HG03432 (cell line): ENCODE measurements around the gene HRH2.
"Not testable (repeated sequence)": the region's sequence is repeated elsewhere in the genome, so short reads cannot be mapped to it uniquely, and the experiment has no call there.

Experiments
- ATAC-seq: cut with Tn5 transposase; IDR thresholded peaks from one replicate; pipeline ENCODE4 v1.9.1; 2021; ENCODE audit warnings: mild to moderate bottlenecking, moderate library complexity; ENCODE audit not compliant: unreplicated experiment

Gene HRH2

DNA sequence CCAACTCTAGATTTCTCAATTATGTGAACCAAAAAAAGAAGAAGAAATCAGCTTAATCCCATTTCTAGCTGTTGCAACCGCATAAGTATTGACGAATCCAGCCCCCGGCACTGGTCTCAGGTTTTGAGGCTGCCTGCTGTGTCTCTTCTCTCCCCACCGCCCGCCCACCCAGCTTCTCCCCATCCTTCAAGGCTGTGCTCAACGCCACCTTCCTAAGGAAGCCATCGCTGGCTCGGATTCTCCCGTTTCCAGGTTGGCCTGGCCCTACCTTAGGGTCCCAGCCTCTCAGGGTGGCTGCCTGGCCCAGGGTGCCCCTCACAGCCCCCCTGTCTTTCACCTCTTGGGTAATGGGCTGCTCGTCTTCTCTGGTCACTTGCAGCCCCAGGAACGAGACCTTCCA lies 77.8 kb downstream of the HRH2 start:
- ATAC-seq = no peak

DNA sequence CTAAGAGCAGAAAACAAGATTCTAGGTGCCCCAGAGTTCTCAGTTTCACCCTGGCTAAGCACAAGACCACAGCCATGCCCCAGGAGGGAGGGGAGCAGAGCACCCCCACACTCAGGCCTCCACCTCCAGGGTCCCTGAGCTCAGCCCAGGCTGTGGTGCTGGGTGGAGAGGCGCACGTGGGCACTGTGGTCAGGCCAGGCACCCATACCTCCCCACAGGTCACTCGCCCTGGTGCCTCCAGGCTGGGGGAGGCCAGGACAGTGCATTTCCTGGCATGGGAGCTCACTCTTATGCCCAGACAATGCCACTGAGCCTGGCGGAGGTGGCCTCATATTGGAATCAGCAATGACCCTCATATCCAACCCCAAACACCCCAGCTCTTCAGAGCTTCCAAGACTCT lies 78.8 kb downstream of the HRH2 start:
- no peak for ATAC-seq

DNA sequence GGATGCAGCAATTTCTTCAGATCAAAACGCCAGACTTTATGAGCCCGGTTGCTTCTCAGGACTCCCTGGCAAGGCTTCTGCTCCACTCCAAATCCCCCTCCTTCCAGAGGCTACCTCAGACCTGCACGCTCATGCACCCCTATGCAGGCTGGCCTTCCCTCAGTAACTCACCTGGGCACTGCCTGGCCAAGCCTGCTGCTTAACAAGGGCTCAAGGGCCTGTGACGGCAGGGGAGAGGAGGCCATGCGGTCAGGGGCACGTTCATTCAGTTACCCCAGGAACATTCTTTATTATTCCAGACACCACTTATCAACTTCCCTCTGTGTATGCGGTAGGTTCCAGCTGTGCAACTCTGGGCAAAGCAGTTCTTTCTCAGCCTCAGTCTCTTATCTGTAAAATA lies 79.6 kb downstream of the HRH2 start:
- ATAC-seq = no peak

DNA sequence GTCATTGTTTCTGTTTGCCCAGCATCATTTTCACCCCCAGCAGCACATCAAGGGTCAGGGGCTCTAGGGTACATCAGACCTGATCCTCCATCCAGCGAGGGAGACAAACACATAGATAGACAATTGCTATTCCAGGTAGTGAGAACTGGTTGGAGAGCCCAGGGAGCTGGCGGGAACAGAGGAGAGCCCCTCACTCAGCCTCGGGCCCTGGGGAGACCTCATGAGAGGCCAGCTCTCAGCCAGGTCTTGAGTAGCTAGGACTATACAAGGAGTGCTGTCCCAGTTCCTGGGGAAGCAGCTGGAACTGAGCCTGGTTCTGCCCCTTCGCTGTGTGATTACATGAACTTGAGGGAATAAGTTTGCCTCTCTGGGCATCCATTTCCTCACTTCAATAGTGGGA lies 80.3 kb downstream of the HRH2 start:
- no peak for ATAC-seq

DNA sequence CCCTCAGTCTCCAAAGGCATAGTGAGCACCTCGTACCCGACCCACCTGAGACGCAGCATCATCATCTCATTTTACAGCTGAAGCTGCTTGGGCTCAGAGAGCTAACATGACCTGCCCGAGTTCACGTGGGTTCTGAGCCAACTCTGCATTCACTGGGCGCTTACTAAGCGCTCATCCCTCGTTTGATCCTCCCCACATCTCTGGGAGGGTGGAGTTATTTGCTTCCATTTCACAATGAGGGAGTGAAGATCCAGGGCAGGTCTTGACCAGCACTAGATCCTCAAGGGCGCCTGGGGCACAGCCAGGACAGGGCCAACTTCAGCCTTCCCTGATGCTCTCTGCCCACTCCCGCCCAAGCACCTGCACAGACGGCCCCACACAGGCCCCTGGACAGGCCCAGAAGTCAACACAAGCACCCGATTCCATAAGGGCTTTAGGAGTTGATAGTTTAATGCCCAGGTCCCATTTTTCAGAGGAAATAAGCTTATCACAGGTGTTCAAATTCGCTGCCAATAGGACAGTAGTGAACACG lies 80.8 kb downstream of the HRH2 start:
- no peak for ATAC-seq

DNA sequence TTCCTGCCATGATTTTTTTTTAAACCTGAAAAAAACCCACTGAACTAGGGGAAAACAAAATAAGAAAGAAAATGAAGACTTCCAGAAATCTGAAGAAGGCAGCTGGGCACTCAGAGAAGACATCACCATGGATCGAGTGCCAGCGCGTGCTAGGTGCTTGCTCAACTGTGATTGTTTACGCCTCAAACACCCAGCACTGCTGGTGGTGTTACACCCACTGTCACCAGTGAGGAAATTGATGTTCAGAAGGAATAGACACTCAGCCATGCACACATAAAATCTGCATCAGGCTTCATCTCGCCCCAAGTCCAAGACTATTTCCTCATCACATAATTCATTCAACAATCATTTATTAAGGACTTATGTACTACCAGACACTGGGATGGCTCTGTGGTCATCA lies 82.1 kb downstream of the HRH2 start:
- no peak for ATAC-seq

DNA sequence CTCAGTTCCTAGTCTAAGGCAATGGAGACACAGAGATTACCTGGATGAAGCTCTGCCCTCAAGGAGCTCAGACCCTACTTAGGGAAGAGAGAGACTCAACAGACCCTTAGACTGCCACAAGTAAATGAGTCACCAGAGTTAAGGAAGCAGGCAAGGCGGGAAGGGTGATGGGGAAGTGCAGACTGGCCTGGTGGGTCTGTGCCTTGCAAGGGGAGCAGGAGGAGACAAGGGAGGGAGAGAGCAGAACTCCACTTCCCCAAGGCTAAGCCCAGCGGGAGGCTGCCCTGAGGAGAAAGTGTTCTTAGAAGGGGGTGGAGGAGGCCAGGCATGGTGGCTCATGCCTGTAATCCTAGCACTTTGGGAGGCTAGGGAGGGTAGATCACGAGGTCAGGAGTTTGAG lies 83.7 kb downstream of the HRH2 start:
- ATAC-seq = no peak

DNA sequence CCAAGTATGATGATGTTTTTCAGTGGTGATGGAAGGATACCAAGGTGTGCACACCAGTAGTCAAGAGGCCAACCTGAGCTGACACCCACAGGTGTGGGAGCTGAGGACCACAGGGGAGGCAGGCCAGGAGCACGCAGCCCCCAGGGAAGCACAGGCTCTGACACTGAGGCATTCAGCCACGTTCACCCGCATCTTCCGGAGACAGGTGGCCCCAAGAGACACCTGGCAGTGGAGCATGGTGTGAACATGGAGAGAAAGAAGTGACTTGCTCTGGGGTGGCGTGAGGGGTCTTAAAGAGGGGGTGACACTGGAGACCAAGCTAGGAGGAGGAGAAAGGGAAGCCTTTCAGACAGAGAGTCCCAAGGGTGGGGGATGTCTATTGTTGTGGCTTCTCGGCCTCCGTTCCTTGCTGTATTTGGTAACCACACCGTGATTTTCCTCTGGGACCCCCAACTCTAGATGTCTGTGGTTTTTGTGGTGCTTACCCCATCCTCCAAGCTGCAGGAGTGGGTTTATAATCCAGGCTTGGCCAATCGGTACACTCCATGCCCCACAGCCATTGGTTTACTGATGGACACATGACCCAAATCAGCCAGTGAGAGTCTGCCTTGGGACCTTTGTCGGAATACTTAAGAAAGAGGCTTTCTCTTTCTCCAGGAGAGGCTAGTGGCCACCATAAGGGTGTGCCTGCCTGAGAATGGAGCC lies 84.6 kb downstream of the HRH2 start:
- ATAC-seq = no peak

DNA sequence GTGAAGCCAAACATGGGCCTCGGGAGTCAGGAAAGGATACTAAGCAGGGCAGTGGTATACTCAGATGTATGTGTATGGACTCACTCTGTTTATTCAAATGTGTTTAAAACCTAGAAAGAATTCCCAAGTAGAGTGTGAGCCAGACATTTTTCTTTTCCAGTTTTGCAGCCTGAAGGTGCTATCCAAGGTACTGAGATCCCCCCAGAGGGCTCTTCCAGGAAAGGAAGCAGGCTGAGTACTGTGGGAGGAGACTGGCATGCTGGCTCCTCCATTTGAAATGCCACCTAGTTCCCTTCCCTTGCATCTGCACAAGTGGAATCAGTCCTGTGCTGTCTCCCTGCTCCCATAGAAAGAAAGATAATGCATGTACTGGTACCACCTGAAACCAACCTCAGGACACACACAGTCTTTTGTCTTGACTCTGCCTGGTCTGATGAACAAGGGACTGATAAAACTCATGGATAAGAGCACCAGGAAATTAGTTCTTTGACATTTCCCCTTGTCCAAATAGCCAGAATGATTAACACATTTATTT lies 85.9 kb downstream of the HRH2 start:
- ATAC-seq = no peak

DNA sequence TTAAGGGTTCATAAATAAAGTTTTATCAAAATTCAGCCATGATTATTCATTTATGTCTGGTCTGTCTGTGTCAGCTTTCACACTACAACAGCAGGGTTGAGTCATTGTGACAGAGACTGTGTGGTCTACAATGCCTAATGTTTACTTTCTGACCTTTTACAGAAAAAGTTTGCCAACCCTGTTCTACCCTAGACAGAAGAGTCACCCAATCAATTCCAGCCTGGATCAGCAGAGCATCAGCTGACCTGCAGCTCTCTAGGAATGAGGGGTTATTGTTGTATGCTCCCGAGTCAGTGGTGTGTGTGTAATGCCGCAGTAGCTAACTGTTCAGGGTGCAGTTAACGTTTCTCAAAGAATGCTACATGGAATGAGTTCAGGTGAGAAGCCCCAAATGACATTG lies 87.3 kb downstream of the HRH2 start:
- ATAC-seq = no peak

DNA sequence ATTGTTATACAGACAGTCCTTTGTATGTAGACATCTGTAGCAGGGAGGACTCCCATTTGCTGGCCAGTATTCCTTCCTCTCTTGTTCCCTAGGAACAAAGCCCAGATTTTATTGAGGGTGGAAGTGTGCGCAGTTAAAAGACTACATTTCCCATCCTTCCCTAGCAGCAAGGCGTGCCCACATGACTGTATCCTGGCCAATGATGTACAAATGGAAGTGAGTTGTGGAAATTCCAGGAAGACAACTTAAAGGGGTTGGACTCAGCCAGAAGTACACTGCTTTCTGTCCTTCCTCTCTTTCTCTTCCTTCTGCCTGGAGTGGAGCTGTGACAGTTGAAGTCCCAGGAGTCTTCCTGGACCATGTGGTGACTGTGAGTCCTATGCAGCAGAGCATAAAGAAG lies 89.0 kb downstream of the HRH2 start:
- no peak for ATAC-seq

DNA sequence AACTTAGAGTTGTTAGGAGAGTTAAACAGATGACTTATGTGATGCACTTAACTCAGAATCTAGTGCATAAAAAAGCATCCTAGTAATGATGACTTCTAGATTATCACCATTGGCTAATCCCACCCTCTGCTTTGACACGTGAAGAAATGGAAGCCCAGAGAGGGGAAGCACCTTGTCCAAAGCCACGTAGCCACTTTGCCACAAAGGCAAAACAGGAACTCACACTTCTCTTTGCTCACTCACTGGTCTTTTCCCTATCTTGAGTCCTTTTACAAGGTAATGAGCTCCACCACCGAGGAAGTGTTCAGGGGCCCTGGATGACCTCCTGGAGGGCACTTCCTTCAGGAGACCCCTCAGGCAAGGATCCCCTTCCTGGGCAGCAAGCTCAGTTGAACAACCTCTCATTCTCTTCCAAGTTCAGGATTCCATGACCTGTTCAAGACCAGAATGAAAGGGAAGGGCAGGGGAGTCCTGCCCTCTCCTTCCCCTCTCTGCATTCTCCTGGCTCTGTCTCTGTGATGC lies 89.7 kb downstream of the HRH2 start:
- no peak for ATAC-seq

DNA sequence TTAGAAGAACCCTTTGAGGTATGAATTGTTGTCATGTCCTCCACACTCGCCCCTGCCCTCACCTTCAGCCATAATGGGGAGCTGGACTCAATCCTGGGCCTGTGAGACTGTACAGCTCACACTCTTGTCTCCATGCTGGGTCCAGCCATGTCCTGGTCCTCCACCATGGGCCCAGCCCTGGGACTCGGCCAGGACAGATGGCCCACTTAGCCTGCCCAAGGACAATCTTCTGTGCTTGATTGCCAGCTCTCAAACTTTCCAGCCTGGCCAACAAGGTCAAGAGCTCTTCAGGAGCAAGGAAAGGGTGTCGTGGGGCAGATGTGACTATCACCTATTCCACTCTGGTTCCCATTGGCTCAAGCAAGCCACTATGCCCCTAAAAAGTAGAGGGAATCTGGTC lies 90.8 kb downstream of the HRH2 start:
- no peak for ATAC-seq

DNA sequence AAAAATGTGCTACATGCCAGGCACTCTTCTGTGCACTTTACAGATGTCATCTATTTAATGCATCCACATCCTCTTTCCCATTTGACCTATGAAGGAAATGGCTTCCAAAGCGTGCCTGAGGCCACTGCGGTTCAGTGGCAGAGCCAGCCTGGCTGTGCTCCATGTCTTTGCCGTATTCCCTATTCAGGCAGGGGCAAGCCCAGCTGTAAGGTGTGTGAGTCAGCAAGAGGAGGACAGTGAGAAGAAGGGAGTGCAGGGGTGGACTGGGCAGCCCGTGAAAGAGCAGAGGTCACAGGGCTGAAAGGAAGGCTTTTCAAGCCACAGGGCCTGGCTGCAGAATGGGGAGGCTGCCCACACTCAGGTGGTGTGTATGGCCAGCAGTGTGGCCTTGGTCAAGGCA lies 91.7 kb downstream of the HRH2 start:
- no peak for ATAC-seq

DNA sequence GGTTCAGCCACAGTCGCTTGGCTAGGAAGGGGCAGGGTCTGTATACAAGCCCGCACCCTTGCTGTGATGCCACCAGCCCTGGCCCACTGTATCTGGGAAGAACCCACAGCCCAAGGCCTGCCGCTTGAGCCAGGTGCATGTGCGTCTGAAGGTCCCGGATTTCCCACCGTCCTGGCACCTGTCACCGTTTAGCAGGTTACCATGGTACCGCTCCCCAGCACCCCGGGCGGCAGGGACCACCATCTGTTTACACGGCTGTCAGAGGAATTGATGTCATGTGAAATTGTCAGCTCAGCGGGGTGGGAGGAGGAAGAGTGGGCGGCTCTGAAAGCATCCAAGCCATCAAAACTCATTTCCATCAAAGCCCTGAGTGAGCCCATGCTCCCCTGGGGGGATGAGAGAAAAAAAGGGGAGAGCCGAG lies 92.7 kb downstream of the HRH2 start:
- no peak for ATAC-seq

DNA sequence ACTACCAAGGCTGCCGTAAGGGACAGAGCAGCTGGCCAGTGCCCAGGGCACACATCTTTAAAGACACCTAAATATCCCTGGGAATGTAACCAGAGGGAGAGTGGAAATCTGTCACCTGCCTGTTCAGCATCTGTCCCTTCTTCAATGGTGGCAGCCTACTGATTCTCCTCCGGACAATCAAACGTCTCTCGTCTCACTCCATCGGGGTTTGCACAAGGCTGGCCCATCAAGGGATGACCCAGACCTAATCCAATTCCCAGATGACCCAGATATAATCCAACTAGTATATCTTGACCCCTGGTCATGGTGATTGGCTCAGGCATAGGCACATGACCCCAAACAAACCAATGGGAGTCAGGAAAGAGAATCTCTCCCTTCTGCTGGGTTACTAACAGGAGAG lies 93.5 kb downstream of the HRH2 start:
- ATAC-seq = no peak

DNA sequence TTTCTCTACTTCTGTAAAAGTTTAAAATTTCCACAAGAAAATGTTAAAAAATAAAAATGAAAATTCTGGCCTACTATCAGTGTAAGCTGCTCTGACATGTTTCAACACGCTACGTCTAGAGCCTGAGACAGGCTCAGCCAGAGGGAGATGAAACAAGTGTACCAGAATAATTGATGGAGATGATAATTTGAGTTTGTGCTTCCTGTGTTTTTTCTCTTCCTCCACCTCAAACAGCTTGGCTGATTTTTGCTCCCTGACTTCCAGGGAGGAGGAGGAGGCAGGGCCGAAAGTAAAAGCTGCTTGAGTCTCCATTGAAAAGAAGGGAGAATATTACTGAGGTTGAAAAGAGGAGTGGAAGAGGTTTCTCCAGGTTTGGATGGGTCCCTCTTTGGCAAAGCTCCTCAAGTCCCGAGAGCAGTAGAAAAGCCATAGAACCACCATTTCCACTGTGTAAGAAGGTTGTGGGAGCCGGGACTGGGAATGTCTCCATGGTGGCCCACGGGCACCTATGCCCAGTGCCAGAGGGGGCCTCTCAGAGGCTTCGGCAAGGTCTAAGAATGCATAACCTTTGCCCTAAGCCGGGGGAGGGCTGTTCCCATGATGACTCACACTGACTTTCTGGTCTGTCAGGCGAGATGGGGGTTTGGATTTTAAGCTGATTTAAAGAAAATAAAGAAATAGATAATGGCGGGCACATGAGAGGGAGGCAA lies 95.1 kb downstream of the HRH2 start:
- no peak for ATAC-seq

DNA sequence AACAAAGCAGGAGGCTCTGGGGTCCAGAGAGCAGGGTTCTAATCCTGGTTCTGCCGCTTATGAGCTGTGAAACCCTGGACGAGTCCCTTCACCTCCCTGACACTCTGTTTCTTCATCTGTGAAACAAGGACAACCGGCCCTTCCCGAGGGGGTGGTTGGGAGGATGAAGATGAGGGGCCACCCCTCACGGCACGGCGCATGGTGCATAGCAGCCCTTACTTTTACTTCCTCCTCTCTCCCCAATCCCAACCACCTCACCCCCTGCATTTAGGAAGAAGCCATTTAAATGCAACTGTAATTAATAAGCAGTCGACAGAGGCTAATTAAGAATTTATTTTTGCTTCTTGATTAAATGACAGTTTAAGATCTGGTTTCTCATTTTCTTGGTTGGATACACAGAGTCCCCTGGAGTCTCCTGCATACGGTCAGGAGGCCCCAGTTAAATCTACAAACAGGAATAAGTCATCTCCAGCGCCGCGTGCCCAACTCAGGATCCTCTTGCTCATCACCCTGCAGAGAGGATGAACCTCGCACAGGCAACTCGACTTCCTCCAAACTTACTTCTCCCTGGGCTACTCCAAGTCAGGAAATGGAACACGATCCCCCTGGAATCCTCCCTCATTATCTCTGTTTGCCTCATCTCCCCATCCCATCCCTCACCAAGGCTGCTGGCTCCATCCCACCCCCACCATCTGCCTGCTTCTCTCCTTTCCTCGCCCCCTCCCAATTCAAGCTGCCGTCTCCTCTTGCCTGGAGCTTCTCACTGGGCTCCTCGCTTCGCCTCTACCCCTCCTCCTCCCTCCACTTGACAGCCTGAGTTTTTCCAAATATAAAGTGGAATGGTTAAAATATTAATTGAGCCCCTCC lies 95.9 kb downstream of the HRH2 start:
- ATAC-seq = no peak

DNA sequence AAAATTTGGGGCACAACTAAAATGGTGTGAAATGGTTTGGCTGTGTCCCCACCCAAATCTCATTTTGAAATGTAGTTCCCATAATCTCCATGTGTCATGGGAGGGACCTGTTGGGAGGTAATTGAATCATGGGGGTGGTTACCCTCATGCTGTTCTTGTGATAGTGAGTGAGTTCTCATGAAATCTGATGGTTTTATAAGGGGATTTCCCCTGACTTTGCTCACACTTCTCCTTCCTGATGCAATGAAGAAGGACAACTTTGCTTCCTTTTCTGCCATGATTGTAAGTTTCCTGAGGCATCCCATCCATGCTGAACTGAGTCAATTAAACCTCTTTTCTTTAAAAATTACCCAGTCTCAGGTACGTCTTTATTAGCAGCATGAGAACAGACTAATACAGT lies 102.1 kb downstream of the HRH2 start:
- ATAC-seq = not testable (repeated sequence)
